Measurements from ENCODE around the gene CAMK2A. TPM values are rescaled to one million over a fixed set of nuclear protein-coding genes. Genes with fewer than 3 reads are reported as not detected.

Gene CAMK2A
- total RNA-seq, 1 donor from 2014 or later = not detected

DNA sequence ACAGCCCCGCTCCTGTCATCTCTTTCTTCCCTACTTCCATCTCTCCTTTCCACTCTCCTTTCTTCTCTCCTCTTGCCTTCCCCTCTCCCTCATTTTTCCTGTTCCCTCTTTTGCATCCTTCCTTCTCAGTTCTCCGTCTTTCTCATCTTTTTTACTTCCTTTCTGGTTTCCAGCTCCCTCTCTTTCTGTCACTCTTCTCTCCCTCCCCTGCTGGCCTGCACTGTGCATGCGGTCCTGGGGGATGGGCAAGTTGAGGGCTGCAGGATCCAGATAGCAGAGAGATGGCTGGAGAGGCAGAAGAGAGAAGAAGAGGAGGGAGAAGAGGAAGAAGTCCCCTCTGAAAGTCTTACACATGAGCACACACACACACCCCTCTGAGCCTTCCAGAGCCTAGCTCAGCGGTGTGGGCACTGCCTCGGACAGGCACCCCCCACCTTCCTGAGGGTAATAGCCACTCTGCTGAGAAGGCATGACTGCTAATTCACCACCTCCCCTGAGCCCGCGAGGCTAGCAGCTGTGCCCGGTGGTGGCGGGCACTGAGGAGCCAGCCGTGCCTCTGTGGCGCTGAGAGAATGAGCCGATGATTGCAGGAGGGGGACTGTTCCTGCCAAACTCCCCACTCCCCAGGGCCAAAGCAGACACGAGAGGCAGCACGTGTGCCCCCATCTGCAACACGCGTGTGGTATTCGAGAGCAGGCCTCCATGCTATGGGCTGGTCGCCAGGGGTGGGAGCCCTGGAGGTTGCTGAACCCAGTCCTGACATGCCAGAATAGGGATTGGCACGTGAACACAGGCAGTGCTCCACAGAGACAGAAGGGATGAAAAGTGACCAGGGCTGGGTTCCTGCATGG is 3.7 kb upstream of the CAMK2A start:
- Mint-ChIP-seq H3K27me3 (ENCODE audit: unreplicated experiment) (no peaks in the 10 kb centered on the region), H3K4me1 (ENCODE audit: unreplicated experiment) (peaks cover 13% of the 10 kb centered on the region), H3K4me3 (ENCODE audit: unreplicated experiment) (no peak overlapping the region), H3K27ac (ENCODE audit: unreplicated experiment) (no peak overlapping the region), H3K36me3 (ENCODE audit: unreplicated experiment) (no peaks in the 10 kb centered on the region), H3K9me3 (ENCODE audit: unreplicated experiment) (no peaks in the 10 kb centered on the region)
- no peak for DNase-seq (ENCODE audit: extremely low spot score, unreplicated experiment)
- TF ChIP-seq, protein P1, sequence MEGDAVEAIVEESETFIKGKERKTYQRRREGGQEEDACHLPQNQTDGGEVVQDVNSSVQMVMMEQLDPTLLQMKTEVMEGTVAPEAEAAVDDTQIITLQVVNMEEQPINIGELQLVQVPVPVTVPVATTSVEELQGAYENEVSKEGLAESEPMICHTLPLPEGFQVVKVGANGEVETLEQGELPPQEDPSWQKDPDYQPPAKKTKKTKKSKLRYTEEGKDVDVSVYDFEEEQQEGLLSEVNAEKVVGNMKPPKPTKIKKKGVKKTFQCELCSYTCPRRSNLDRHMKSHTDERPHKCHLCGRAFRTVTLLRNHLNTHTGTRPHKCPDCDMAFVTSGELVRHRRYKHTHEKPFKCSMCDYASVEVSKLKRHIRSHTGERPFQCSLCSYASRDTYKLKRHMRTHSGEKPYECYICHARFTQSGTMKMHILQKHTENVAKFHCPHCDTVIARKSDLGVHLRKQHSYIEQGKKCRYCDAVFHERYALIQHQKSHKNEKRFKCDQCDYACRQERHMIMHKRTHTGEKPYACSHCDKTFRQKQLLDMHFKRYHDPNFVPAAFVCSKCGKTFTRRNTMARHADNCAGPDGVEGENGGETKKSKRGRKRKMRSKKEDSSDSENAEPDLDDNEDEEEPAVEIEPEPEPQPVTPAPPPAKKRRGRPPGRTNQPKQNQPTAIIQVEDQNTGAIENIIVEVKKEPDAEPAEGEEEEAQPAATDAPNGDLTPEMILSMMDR (IDR thresholded peaks at IDR 0.05) = no peak

DNA sequence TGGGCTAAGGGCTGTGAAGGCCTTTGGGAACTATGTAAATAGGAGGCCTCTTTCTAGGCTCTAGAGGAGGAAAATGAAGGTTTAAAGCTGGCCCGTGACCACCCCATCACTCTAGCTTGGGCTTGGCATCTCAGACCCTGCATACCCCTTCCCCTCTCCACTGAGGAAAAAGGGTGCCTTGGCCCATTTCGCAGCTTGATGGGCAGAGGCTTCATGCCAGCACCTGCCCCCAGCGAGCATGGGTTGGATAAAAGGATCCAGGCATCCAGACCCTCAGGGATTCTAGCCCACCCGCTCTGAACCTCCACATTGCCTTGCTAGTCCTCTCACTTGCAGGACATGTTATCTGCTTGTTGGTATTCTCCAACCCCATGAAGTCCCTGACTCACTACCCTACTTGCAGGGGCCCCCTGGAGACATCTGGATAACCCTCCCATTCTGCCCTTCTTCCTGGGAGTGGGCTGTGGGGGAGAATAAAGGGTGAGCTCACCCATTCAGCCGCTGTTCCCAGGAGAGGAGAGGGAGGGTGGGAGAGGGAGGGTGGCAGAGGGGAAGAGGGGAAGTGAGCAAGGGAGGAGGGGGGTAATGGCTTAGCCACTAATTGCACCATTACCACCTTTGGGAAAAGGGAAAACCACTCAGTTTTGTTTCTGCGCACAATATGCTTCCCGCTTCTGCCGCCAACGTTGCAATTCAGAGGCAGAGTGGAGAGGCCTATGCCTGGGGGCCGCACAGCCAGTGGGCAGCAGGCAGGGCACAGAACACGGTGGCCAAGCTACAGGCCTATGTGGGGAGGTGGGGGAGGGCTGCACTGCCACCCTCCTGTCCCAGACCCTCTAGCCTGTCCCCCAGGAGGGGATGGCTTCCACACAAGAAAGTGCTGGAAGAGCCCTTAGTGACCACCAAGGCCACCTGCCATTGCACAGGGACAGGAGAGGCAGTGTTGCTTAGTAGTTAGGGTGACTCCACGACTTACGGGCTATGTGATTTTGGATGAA is 2.1 kb upstream of the CAMK2A start:
- H3K4me3 Mint-ChIP-seq (ENCODE audit: unreplicated experiment) = no peak overlapping the region
- no peaks in the 10 kb centered on the region for H3K27me3 Mint-ChIP-seq (ENCODE audit: unreplicated experiment)
- H3K9me3 Mint-ChIP-seq (ENCODE audit: unreplicated experiment) = no peaks in the 10 kb centered on the region
- H3K27ac Mint-ChIP-seq (ENCODE audit: unreplicated experiment) = no peak overlapping the region
- H3K4me1 Mint-ChIP-seq (ENCODE audit: unreplicated experiment) = peaks cover 13% of the 10 kb centered on the region
- DNase-seq (ENCODE audit: extremely low spot score, unreplicated experiment) = no peak
- TF ChIP-seq, protein P1 (IDR thresholded peaks at IDR 0.05) = no peak
- no peaks in the 10 kb centered on the region for H3K36me3 Mint-ChIP-seq (ENCODE audit: unreplicated experiment)

GRCh38 chr5:150288791-150289190 is 782 bp downstream of the CAMK2A start:
- no peak overlapping the region for H3K4me3 Mint-ChIP-seq (ENCODE audit: unreplicated experiment)
- DNase-seq (ENCODE audit: extremely low spot score, unreplicated experiment) = no peak
- peaks cover 4% of the 10 kb centered on the region for H3K4me1 Mint-ChIP-seq (ENCODE audit: unreplicated experiment)
- peaks cover 5% of the 10 kb centered on the region for H3K27me3 Mint-ChIP-seq (ENCODE audit: unreplicated experiment)
- TF ChIP-seq, protein P1 (IDR thresholded peaks at IDR 0.05) = no peak
- H3K27ac Mint-ChIP-seq (ENCODE audit: unreplicated experiment) = no peak overlapping the region
- no peaks in the 10 kb centered on the region for H3K36me3 Mint-ChIP-seq (ENCODE audit: unreplicated experiment)
- H3K9me3 Mint-ChIP-seq (ENCODE audit: unreplicated experiment) = no peaks in the 10 kb centered on the region

- TF ChIP-seq, protein P1 (IDR thresholded peaks at IDR 0.05) = no peak
- Mint-ChIP-seq H3K36me3 (ENCODE audit: unreplicated experiment) (no peaks in the 10 kb centered on the region), H3K4me3 (ENCODE audit: unreplicated experiment) (no peak overlapping the region), H3K27me3 (ENCODE audit: unreplicated experiment) (peaks cover 8% of the 10 kb centered on the region), H3K27ac (ENCODE audit: unreplicated experiment) (no peak overlapping the region), H3K9me3 (ENCODE audit: unreplicated experiment) (no peaks in the 10 kb centered on the region), H3K4me1 (ENCODE audit: unreplicated experiment) (peaks cover 2% of the 10 kb centered on the region)
- DNase-seq (ENCODE audit: extremely low spot score, unreplicated experiment) = no peak
Measured at GRCh38 chr5:150288361-150288760, 1.2 kb downstream of the CAMK2A start.

Data from osteocyte (in vitro differentiated cells).